CD4-positive, alpha-beta T cell treated with Interleukin-2 at 100 ng/mL for 4 hours (primary cell): ENCODE data around the gene TNFRSF4.

Experiments
- DNase-seq: peaks from one replicate; pipeline ENCODE4 v3.0.0-alpha.2; 2020; ENCODE audit warnings: low spot score

Gene TNFRSF4

DNA sequence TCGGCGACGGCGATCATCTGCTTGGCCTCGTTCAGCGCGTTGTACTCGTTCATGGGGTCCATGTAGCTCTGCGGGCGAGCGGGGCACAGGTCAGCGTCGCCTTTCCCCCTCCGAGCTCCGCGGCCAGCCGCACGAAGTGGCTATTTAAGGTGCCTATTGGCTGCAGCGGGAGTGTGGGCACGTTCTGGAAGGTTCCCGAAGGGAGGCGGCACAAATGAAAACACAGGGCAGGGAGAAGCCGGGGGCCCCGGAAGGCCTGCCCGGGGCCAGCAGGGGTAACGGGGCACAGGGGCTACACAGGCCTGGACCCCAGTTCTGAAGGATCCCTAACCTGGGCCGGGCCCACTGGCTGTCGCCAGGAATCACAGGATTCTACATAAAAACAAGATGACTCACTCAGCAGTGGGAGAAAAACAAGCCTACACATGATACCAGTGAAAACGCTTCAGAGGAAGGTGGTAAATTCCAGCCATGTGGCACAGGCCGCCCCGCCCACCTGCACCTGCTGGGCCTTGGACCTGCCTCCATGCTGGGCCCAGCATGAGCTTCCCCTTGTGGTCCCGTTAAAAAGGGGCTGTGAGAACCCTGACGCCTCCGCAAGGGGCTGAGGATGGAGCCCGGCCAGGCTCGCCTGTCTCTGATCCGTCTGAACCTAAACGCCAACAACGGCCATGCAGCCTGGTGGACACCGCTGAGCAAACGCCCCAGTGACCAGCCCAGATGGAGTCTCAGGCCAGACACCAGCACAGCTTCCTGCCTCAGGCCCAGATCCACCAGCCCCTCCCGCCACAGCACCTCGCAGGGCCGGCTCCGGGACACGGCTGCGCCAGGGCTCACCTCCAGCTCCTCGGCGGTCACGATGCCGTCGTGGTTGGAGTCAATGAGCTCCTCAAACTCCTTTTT is 3.9 kb upstream of the TNFRSF4 start:
- peak; percentile 55 for DNase-seq

- DNase-seq = peak; percentile 79
These were observed 3.0 kb upstream of the TNFRSF4 start for GRCh38 chr1:1216770-1217620.

- DNase-seq = no peak
These were observed 2.1 kb upstream of the TNFRSF4 start for GRCh38 chr1:1215881-1216605.

- peak; percentile 39 for DNase-seq
These were observed 1.2 kb upstream of the TNFRSF4 start for GRCh38 chr1:1215080-1215676.

GRCh38 chr1:1212780-1213344 is 1.1 kb downstream of the TNFRSF4 start:
- peak; percentile 37 for DNase-seq

DNA sequence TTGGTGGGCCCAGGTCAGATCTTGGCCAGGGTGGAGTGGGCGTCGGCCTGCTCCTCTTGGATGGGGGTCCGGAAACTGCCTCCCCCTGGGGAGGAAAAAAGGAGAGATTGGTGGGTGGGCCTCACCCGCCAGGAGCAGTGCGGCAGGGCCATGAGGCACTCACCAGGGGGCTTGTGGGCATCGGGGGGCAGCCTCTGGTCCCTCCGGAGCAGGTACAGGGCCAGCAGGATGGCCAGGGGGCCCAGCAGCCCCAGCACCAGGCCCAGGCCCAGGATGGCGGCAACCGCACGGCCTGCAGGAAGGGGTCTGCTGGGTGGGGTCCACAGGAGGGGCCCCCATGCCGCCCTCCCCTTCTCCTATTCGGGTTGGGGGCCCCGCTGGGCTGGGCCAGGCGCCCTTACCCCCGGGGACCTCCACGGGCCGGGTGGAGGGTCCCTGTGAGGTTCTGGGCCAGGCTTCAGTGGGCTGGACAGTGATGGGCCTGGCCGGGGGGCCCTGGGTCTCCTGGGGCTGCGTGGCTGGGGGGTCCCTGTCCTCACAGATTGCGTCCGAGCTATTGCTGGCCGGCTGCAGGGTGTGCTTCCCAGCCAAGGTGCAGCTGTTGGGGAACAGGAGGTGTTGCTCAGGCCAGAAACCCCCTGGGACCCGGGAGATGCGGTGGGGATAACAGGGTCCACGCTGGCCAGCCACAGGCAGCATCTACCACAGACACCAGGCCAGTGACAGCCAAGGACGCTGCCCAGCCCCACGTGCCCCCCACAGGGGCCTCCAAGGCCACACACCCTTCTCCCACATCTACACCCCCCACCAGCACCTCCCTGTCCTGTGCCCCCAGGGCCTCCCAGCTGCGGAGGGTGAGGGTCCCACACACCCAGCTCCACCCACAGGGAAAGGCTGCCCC is 2.2 kb downstream of the TNFRSF4 start:
- no peak for DNase-seq

DNA sequence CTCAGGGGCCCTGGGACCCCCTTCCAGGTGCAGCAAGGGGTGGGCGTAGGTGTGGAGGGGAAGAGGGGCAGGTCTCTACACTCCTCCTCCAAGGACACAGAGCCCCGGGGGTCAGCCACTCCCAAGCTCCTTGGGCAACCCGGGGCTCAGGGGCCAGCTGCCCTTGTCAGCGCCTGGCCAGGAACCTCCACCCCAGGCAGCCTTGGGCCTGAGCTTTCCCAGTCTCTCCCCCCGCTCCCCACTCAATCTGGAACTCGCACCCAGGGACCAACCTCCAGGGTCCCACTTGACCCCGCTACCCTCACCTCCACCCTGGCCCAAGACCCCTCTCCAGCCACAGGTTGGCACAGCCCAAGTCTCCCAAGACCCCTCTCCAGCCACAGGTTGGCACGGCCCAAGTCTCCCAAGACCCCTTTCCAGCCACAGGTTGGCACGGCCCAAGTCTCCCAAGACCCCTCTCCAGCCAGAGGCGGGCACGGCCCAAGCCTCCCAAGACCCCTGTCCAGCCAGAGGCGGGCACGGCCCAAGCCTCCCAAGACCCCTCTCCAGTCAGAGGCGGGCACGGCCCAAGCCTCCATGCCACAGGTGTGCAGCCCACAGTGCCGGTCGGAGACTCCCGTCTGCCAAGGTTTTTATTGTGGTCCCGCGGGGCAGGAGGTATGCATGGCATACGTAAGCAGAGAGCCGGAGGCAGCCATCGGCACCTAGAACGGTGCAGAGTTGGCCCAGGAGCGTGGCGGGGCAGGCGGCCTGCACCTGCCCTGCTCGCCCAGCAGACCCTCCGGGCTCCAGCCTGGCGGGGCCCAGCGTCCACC is 3.0 kb downstream of the TNFRSF4 start:
- no peak for DNase-seq

GRCh38 chr1:1208713-1209433 is 5.1 kb downstream of the TNFRSF4 start:
- DNase-seq = peak; percentile 43

DNA sequence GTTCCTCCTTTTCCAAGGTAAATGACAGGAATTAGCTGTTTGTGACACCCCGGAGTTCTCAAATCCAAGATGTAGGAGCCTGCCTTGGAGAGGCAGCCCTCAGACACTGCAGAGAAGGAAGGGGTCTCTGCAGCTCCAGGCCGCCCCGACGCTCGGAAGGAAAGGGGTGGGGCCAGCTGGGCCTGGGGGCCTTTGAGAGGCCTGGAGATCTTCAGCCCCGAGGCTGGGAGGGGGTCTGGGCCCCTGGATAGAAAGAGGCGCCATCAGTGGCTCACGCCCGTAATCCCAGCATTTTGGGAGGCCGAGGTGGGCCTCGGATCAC is 6.4 kb downstream of the TNFRSF4 start:
- no peak for DNase-seq

DNA sequence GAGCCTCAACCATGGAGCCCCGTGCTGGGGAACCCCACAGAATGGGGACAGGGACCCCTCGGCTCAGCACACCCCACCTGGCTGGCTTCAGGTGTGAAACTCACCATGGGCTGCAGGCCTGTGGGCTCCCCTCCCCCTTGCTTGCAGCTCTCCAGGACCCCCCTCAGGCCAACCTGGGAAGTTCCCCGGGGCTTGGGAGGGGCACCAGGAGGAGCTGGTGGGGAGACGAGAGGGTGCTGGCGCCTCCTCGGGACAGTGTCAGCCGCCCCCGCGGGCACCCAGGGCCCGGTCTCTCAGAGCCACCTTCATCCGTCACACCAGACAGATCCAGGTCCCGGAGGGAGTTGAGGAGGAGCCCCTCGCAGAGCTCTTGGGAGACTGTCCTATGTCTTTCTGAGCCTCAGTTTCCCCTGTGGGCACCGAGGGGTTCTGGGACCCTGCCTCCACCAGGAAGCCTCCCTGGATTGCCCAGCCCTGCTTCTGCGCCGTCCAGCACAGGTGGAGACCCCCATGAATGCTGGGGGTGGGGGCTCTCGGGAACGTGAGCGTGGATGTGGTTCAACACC is 6.9 kb downstream of the TNFRSF4 start:
- no peak for DNase-seq

DNA sequence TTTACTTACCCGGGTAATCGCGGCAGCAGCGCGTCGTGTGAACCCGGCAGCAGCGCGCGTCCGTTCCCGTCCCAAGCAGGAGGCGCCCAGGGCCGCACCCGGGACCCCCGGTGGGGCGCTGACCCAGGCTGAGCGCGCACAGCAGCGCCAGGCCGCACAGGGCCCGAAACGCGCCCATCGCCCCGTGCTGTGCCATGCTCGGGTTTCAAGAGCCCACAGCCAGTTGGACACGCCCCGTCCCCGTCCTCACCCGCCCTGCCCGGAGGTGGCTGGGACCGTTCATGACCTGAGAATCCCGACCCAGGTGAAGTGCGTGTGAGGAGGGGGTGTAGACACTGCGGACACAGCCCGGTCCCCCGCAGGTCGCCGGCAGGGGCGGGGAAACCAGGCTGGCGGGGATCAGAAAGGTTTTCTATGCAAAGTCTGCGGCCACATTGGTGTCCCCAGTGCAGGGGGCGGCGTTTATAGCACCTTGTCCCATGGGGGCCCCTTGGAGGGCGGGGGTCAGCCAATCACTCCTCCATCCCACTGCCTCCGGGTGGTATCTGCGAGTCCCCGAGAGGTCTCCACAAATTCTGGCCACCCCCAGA is 7.5 kb downstream of the TNFRSF4 start, which contains the start of gene TNFRSF18:
TNFRSF18 (minus strand) TSS at position 217 of the 590 bp plus-strand sequence; CDS start at position 196, 21 bp downstream.
- peak; percentile 35 for DNase-seq

DNA sequence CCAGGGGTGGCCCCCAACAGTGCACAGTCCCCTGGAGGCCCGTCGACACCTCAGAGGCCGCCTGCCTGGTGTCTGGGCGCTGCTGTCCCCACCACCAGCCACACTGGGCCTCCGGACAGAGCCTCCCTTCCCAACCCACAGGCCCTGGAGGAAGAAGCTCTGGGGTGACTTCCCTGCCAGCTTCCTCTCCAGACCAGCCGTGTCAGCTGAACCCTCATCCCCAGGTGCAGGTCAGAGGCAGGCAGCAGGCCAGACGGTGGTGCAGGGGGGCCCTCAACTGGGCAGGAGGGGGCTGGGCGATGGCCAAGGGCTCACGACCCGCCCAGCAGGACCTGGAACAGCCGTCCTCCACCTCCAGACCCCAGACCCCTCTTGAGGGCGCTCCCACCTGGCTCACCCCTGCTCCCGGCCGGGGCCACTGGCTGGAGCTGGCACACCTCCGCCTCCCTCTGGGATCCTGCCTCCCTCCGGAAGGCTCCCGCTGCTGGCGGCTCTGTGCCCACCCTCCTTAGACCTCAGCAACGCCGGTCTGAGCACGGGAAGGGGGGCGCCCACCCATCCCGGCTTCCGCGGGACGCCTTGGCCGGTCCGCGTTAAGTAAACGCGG is 8.1 kb downstream of the TNFRSF4 start:
- DNase-seq = no peak

- no peak for DNase-seq
These were observed 8.8 kb downstream of the TNFRSF4 start for GRCh38 chr1:1204998-1205768.

DNA sequence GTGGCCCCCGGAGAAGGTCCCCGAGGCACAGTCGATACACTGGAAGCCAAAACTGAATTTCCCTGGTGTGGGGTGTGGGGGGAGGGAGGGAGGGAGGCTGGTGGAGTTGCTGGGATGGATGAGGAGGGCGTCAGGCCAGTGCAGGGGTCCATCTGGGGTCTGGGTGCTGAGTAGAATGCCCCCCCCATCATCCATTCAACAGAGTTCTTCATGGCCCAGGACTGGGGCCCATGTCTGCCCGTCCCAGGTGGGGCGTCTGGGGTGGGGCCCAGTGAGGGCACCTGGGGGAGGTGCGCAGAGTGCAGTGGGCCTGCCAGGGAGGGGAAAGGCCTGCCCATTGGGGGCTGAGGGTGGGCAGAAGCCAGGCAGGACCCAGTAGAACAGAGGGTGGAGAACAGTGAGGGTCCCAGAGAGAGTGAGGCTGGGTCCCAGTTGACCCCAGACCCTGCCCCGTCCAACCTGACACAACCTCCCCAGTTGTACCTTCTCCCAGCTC is 9.5 kb downstream of the TNFRSF4 start:
- no peak for DNase-seq

GRCh38 chr1:1203561-1204424 is 10.2 kb downstream of the TNFRSF4 start:
- DNase-seq = no peak
